ENCODE measurements around the gene SLC5A10. TPM values are rescaled to one million over a fixed set of nuclear protein-coding genes. Genes with fewer than 3 reads are reported as not detected.
"Not testable (repeated sequence)": the region's sequence is repeated elsewhere in the genome, so short reads cannot be mapped to it uniquely, and the experiment has no call there.

Gene SLC5A10
- total RNA-seq, 4 donors from 2014 or later: not detected

- H3K4me1 ChIP-seq; H3K27ac ChIP-seq; H3K36me3 ChIP-seq; H3K27me3 ChIP-seq; H3K9me3 ChIP-seq; H3K4me3 ChIP-seq (replicated peaks in 1 of 3); intact Hi-C loops (cut with DNase I): not testable (repeated sequence)
- DNase-seq: peak; percentile 78 to 80
- peak in 2 of 6 experiments; percentile 11 to 43 for TF ChIP-seq CTCF (IDR thresholded peaks at IDR 0.05)
- no CpG with 5 or more reads among the region's 4 CpGs for WGBS, 2 donors
Observed at GRCh38 chr17:19031729-19032128, 79.8 kb downstream of the SLC5A10 start.

GRCh38 chr17:19032377-19032988 lies 80.5 kb downstream of the SLC5A10 start:
- intact Hi-C loops (cut with DNase I); H3K27ac ChIP-seq; DNase-seq: not testable (repeated sequence)

DNA sequence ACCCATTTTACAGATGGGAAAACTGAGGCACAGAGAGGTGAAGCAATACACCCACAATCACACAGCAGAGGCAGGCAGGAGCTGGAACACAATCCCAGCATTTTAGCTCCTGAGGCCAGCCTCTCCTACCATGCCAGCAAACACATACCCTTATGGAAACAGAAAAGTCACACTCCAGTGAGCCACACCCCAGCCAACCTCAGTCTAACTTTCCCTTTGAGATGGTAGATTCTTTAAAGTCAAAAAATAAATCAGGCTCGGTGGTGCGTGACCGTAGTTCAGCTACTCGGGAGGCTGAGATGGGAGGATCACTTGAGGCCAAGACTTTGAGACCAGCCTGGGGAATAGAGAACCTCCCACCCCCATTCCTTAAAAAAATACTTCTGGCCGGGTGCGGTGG lies 84.2 kb downstream of the SLC5A10 start:
- H3K36me3 ChIP-seq; H3K27ac ChIP-seq; H3K9me3 ChIP-seq; DNase-seq; intact Hi-C loops (cut with DNase I); H3K4me3 ChIP-seq (replicated peaks in 1 of 3); H3K27me3 ChIP-seq; H3K4me1 ChIP-seq: not testable (repeated sequence)
- WGBS, 2 donors: no CpG with 5 or more reads among the region's 6 CpGs

More at GRCh38 chr17:19032377-19032988, 80.5 kb downstream of the SLC5A10 start:
- not testable (repeated sequence) for H3K4me3 ChIP-seq (replicated peaks in 1 of 3); H3K4me1 ChIP-seq; H3K9me3 ChIP-seq; H3K36me3 ChIP-seq; H3K27me3 ChIP-seq
- WGBS, 2 donors: no CpG with 5 or more reads among the region's 24 CpGs

DNA sequence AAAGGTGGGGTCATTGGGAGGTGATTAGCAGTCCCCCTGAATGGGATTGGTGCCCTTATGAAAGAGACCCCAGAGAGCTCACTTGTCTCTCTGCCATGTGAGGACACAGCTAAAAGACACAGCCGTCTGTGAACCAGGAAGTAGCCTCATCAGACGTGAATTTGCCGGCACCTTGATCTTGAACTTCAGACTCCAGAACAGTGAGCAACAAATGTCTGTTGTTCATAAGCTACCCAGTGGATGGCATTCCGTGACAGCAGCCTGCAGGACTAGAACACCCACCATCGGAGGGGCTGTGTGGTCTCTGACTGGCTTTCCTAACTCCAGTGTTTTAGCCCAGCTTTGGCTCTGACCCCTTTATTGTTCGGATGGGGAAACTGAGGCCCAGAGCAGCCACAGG lies 85.6 kb downstream of the SLC5A10 start:
- intact Hi-C loops (cut with DNase I); H3K4me3 ChIP-seq (replicated peaks in 1 of 3); H3K36me3 ChIP-seq; H3K9me3 ChIP-seq; H3K27ac ChIP-seq; H3K27me3 ChIP-seq; DNase-seq; H3K4me1 ChIP-seq: not testable (repeated sequence)
- WGBS, 2 donors: no CpG with 5 or more reads among the region's 6 CpGs

GRCh38 chr17:19038007-19038406 lies 86.0 kb downstream of the SLC5A10 start:
- H3K9me3 ChIP-seq; DNase-seq; intact Hi-C loops (cut with DNase I); H3K36me3 ChIP-seq; H3K4me1 ChIP-seq; H3K27ac ChIP-seq; H3K4me3 ChIP-seq (replicated peaks in 1 of 3); H3K27me3 ChIP-seq: not testable (repeated sequence)
- no CpG with 5 or more reads among the region's 17 CpGs for WGBS, 2 donors

- intact Hi-C loops (cut with DNase I); H3K27me3 ChIP-seq; H3K9me3 ChIP-seq; DNase-seq; H3K4me1 ChIP-seq; H3K4me3 ChIP-seq (replicated peaks in 1 of 3); H3K27ac ChIP-seq; H3K36me3 ChIP-seq: not testable (repeated sequence)
- WGBS, 2 donors: no CpG with 5 or more reads among the region's 12 CpGs
Observed at GRCh38 chr17:19038730-19039129, 86.8 kb downstream of the SLC5A10 start.

- WGBS, 2 donors: no CpG with 5 or more reads among the region's 9 CpGs
- H3K27me3 ChIP-seq; DNase-seq; H3K36me3 ChIP-seq; H3K4me3 ChIP-seq (replicated peaks in 1 of 3); H3K9me3 ChIP-seq; H3K27ac ChIP-seq; H3K4me1 ChIP-seq; intact Hi-C loops (cut with DNase I): not testable (repeated sequence)
Observed at GRCh38 chr17:19040350-19040749, 88.4 kb downstream of the SLC5A10 start.

DNA sequence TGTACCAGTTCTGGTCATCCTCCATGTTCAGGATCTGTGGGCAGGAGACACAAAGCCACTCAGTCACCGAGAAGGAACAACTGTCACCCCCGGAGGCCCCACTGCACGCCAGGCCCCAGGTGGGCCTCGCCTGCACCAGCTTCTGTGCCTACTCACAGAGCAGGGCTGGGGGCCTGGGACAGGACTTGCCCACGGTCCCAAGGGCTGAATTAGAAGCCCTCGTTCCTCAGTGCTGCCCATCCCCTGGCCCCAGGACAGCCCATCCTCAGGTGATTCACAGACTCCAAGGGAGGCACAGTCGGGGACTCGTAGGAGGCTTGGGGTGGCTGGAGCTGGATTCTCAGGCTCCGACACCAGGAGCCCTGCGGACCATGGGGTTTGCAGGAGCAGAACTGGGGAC lies 89.9 kb downstream of the SLC5A10 start:
- WGBS, 2 donors: no CpG with 5 or more reads among the region's 10 CpGs
- not testable (repeated sequence) for DNase-seq

GRCh38 chr17:19042369-19042768 lies 90.4 kb downstream of the SLC5A10 start:
- DNase-seq; H3K4me1 ChIP-seq; H3K27ac ChIP-seq; H3K9me3 ChIP-seq; H3K27me3 ChIP-seq; intact Hi-C loops (cut with DNase I); H3K36me3 ChIP-seq; H3K4me3 ChIP-seq (replicated peaks in 1 of 3): not testable (repeated sequence)
- WGBS, 2 donors: no CpG with 5 or more reads among the region's 14 CpGs

More for the DNA sequence above, 89.9 kb downstream of the SLC5A10 start:
- H3K9me3 ChIP-seq; H3K4me3 ChIP-seq (replicated peaks in 1 of 3); intact Hi-C loops (cut with DNase I); H3K27me3 ChIP-seq; H3K27ac ChIP-seq; H3K4me1 ChIP-seq; H3K36me3 ChIP-seq: not testable (repeated sequence)

GRCh38 chr17:19043032-19043431 lies 91.1 kb downstream of the SLC5A10 start:
- intact Hi-C loops (cut with DNase I); H3K36me3 ChIP-seq; DNase-seq; H3K4me1 ChIP-seq; H3K4me3 ChIP-seq (replicated peaks in 1 of 3); H3K9me3 ChIP-seq; H3K27ac ChIP-seq; H3K27me3 ChIP-seq: not testable (repeated sequence)
- WGBS, 2 donors: no CpG with 5 or more reads among the region's 8 CpGs

DNA sequence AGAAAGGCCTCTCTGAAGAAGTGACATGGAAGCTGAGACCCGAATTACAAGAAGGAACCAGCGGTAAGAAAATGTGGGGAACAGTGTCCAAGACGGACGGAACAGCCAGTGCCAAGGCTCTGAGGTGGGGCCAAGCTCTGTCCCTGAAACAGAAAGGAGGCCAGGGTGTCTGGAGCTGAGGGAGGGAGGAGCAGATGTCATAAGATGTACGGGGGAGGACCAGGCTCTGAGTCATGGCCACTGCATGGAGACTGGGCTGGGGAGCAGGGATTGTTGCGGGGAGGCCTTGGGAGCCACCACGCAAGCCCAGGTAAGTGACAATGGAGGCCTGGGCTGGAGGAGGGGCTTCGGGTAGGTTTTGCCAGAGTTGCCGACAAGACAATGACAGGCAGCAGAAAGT lies 92.7 kb downstream of the SLC5A10 start:
- no CpG with 5 or more reads among the region's 9 CpGs for WGBS, 2 donors

DNA sequence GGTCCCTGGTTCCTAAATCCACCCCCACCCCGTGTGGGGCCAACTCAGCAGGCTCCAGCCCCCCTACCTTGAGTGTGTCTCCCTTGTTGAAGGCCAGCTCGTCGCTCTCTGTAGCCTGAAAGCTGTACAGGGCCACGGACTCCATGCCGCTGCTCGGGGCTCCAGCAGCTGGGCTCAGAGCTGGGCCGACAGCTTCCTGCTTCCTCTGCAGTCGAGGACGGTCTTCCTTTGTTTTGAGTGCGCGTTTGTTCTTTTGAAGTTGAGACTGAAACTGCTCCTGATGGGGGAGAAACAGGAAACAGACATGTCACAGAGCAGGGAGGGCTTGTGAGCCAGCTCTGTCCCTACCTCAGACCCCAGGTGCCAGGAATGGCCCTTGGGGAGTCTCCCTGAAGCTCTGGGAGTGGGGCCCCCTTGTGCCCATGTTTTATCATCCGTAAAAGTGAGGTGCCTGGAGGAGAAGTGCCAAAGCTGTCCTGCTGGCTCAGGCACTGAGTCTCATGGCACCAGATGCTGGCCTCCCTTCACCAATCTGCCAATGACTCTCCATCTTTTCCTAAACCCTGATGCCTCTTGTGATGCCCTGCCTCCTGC lies 94.9 kb downstream of the SLC5A10 start, which contains the start of gene GRAP:
TSS of gene GRAP (minus strand) at position 176 of the 594 bp plus-strand sequence. CDS start at position 145, 31 bp downstream.
- H3K36me3 ChIP-seq; H3K4me1 ChIP-seq; intact Hi-C loops (cut with DNase I); H3K27ac ChIP-seq; H3K4me3 ChIP-seq (replicated peaks in 1 of 3); H3K9me3 ChIP-seq; H3K27me3 ChIP-seq; DNase-seq: not testable (repeated sequence)
- no CpG with 5 or more reads among the region's 12 CpGs for WGBS, 2 donors

More for the DNA sequence above, 92.7 kb downstream of the SLC5A10 start:
- H3K9me3 ChIP-seq; H3K4me1 ChIP-seq; H3K27me3 ChIP-seq; H3K27ac ChIP-seq; H3K4me3 ChIP-seq (replicated peaks in 1 of 3); H3K36me3 ChIP-seq; intact Hi-C loops (cut with DNase I); DNase-seq: not testable (repeated sequence)
